ENCODE measurements around the gene AANAT.

Gene AANAT

DNA sequence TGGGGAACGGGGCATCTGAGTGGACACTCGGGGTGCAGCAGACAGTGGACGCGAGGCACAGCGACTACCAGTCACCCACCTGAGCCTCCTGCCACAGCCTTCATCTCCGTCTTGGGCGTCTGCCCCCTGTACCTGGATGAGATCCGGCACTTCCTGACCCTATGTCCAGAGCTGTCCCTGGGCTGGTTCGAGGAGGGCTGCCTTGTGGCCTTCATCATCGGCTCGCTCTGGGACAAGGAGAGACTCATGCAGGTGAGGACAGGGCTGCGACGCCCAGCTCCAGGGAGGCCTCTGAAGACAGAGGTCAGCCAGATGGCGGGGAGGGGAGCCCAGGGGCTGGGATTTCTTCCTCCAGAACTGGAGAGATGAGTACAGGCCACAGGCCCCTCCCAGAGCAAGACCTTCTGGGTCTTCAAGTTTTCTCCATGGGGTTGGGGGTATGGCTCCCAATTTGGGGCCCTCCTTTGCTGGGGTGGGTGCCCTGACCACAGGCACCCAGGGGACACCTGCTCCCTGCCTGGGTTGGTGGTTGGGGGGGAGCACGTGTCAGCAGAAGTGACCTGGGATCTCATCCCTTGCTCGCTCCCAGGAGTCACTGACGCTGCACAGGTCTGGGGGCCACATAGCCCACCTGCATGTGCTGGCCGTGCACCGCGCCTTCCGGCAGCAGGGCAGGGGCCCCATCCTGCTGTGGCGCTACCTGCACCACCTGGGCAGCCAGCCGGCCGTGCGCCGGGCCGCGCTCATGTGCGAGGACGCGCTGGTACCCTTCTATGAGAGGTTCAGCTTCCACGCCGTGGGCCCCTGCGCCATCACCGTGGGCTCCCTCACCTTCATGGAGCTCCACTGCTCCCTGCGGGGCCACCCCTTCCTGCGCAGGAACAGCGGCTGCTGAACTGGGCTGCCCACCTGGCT lies 1.9 kb downstream of the AANAT start:
- DNase-seq: no peak

DNA sequence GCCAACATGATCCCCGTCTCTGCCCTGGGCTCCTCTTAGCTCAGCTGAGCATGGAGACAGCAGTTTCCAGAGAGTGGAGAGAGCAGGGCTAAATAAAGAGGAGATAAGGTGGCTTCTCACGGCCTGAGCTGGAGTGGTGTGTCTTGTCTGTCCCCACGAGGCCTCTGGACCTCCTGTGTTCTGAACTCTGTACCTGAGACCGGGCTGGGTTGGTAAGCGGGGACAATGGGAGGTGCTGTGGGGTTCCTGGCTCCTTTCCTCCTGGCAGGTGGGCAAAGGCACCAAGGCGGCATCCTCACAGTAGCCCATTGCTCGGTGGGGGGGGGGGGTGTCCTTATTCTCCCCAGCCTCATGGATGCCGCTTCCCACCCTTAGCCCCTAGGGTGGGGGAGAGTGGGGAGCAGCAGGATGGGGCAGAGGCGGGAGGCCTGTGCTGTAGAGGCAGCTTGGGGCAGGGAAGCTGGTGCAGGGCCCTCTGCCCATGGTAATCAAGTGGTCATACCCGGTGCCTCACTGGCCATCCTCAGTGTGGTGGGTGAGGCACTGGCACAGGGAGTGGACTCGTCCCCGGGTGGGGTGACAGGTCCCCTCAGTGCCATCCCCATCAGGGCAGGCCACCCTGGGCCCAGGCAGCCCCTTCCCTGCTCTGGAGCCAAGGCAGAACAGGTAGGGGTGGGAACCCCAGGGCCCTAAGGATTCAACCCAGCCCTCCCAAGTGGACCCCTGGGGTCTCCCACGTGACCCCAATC lies 2.8 kb downstream of the AANAT start:
- no peak for DNase-seq

DNA sequence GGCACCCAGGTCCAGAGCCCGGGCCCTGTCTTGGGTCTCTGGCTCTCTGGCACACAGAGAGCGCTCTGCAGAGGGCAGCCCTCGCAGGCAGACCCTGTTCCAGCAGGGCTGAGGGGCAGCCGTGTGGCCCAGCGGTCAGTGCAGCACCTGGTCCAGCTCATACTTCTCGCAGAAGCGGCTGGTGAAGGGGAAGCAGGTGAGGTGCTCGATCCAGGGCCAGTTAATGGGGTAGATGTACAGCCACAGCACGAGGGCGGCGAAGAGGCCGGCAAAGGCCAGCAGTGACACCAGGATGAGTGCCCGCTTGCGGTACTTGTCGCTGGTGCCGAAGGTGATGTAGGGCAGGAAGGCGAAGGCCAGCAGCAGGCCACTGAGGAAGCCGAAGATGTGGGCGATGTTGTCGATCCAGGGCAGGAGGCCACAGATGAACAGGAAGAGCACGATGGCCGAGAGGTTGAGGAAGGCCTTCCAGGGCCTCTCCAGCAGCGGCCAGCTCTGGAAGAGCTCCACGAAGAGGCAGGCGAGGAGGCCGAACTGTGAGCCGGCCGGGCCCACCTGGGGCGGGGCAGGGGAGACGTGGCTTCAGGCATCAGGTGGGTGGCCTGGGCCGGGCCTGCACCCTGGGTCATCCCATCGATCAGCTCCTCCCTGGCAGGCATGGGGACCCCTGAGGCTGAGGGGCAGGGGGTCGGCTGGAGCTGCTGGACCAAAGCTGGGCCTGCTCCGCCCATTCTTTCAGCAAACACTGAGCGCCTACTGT lies 4.3 kb downstream of the AANAT start:
- DNase-seq: no peak

DNA sequence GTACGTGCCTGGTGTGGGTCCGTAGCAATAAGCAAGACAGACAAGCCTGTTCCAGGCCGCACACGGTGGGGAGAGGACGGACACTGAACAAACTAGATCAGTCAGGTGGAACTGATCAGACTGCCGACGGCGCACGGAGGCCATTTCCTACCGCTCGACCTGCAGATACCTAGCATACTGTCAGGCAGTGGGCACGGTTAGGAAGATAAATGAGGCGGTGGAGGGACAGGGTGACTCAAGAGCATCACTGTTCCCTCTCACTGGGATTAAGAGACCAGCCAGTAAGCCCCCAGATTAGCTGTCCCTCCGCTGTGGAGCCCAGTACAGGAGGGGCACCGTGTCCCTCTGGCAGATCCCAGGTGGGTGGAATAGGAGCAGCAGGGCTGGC lies 4.8 kb downstream of the AANAT start:
- DNase-seq: no peak

- DNase-seq: no peak
Measured at GRCh38 chr17:76472726-76473125, 5.3 kb downstream of the AANAT start.

GRCh38 chr17:76473541-76473985 lies 6.2 kb downstream of the AANAT start:
- peak; percentile 33 for DNase-seq

DNA sequence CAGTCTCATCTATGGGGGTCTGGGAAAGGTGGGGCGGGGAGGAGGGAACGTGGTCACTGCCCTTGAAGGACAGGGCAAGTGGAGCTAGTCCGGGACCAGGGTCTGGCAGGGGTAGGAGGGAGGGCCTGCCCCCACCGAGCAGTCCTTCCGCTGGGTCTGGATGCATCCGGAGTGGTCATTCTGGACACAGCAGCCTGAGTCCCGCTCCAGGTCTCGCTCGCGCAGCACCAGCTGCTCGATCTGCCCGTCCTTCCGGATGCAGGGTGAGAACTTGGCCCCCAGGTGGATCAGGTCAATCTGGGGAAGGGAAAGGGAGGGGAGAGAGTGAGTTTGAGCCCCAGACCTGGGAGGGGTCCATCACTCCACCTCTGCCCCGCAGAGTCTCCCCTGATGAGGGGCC lies 6.8 kb downstream of the AANAT start:
- DNase-seq: no peak

DNA sequence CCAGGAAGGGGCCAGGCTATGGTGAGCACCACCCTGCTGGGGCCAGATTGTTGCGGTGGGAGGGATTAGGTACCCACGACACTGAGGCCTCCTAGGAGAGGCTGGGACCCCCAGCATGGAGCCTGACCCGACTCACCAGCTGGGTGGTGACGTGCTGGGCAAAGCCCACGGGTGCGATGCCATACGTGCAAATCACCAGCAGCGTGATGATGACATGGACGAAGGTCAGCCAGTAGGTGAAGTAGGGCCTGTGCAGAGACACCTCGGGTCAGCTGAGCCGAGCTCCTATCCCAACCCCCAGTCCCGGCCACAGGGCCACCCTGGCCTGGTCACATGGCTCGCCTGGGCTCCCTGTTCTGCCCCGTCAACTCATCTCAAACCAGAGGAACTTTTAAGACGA lies 7.5 kb downstream of the AANAT start:
- DNase-seq: no peak

DNA sequence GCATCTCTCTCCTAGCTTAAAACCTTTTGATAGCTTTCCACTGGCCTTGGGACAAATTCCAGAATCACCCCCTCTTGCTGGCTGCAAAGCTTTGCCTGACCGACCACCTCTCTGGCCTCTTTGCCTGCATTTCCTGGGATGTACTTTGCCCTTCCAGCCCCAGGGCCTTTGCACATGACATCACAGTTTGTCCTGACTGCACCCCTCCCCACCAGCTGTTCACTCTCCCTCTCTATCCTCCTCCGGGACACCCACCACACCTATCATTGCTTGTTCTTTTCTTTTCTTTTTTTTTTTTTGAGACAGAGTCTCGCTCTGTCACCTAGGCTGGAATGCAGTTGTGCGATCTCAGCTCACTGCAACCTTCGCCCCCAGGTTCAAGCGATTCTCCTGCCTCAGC lies 7.9 kb downstream of the AANAT start:
- DNase-seq: no peak

- no peak for DNase-seq
Measured at GRCh38 chr17:76476736-76477135, 9.3 kb downstream of the AANAT start.

GRCh38 chr17:76477576-76477975 lies 10.2 kb downstream of the AANAT start:
- no peak for DNase-seq

DNA sequence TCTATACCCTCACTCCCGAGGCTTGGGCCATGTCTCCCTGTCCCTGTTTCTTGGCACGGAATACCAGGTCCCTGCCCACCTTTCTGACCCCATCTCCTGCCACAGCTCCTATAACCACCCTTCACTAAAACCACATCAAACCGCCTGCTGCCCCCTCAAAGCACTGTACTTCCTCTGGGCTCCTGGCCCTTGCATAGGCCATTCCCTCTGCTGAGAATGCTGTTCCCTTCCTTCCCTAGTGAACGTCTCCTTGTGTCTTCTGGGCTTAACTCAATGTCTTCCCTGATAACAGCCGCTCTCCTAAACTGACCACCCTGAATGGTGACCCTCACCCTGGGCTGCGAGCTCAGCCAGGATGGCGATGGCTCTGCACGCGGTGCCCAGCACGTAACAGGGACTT lies 10.7 kb downstream of the AANAT start:
- no peak for DNase-seq

- DNase-seq: no peak
Measured at GRCh38 chr17:76478730-76479514, 11.5 kb downstream of the AANAT start.

GRCh38 chr17:76479515-76480060 lies 12.2 kb downstream of the AANAT start:
- DNase-seq: no peak

DNA sequence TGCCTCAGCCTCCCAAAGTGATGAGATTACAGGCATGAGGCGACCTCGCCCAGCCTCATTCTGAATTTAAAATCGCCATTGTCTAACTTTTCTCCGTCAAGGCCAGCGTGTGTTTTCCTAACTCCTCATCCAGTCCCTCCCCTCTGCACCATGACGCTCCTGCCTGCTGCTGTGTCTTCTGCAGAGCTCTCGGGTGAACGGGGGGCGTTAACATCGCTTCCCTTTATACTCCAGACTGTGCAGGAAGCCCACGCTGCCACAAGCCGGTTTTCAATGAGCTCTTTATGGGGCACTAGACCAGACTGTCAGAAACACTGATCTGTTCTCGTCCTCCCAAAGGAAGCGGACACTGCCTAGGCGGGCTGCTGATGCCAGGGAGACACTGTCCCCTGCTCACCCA lies 13.2 kb downstream of the AANAT start:
- DNase-seq: peak; percentile 46

- no peak for DNase-seq
Measured at GRCh38 chr17:76481071-76481655, 13.8 kb downstream of the AANAT start.

DNA sequence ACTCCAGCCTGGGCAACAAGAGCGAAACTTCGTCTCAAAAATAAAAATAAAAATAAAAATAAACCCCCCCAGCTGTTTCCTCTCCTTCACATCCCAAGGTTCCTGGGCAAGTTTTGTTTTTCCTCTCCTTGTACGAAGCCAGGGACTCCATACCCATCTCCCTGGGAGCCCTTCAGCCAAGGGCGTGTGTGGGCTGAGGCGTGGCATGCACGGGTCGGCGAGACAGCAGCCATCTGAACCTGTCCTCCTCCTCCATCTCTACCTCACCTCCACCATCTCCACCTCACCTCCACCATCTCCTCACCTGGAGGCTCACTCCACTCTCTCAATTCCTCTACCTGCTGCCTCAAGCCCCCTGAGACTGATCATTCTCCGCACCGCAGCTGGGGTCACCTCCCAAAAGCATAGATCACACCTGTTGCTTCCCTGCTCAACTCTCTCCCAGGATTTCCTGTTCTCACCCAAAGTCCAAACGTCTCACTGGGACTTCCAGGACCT lies 16.9 kb downstream of the AANAT start:
- DNase-seq: no peak

DNA sequence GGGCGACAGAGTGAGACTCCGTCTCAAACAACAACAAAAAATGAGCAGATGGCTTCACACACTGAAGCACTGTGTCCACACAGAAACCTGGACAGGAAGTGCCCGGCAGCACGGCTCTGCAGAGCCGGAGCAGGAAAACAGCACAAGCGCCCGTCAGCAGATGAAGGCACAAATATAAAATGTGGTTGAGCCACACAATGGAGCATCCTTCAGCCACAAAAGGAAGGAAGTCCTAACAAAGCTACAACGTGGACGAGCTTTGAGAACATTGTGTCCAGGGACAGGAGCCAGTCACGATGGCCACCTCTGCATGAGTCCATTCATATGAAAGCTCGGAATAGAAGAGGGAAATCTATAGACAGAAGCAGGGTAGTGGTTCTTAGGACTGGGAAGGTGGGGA lies 18.2 kb downstream of the AANAT start:
- DNase-seq: no peak

DNA sequence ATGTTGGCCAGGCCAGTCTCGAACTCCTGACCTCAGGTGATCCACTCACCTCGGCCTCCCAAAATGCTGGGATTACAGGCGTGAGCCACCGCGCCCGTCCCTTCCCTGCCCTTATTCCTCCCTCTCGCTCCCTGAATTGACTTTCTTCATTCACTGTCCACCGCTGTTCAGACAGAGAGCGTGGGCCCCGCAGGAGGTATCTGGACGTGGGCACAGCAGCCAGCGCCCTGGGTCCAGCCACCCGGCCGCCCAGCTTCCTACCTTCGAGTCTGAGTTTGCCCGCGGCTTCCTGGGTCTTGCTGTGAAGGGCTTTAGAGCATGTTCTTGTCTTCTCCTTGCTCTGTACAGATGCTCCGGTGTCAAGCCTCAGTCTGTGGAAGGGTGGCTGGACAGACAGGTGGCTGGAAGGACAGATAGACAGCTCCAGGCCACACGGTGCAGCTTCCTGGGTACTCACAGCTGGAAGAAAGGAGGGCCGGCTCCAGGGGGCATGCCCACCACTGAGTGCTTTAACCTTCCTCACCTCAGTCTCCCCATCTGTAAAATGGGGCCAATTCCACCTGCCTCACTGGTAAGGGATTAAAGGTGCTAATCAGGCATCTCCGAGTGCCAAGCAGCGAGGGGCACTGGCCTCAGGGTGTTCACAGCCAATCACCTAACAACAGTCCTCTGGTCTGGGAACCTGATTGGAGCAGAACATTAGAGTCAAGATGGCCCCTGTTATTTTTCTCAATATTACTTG lies 20.2 kb downstream of the AANAT start:
- no peak for DNase-seq

GRCh38 chr17:76490112-76490710 lies 22.8 kb downstream of the AANAT start:
- no peak for DNase-seq

All from hematopoietic multipotent progenitor cell treated with erythropoietin and hydrocortisone succinate and interleukin-3 and kit ligand, for 6 days (in vitro differentiated cells).